T-helper 2 cell treated with Interferon-gamma antibody and Interleukin-4, amounts not matched to agents 100 ng/mL and 5 ng/mL, for 36 hours (primary cell): ENCODE measurements around the gene MCF2L. TPM values are rescaled to one million over a fixed set of nuclear protein-coding genes. Genes with fewer than 3 reads are reported as not detected.

Experiments used
- intact Hi-C: fragments of 100-400 bp; cut with micrococcal nuclease; formaldehyde crosslinking; loops from one replicate; pipeline ENCODE4 v1.15.1; 2023
- total RNA-seq: library from RNA; stranded (reverse); gene quantifications from 2 replicates; pipeline ENCODE4 v1.2.3, GENCODE V29; 2022

Gene MCF2L
- total RNA-seq, 1 donor from 2014 or later = 0.14 TPM

DNA sequence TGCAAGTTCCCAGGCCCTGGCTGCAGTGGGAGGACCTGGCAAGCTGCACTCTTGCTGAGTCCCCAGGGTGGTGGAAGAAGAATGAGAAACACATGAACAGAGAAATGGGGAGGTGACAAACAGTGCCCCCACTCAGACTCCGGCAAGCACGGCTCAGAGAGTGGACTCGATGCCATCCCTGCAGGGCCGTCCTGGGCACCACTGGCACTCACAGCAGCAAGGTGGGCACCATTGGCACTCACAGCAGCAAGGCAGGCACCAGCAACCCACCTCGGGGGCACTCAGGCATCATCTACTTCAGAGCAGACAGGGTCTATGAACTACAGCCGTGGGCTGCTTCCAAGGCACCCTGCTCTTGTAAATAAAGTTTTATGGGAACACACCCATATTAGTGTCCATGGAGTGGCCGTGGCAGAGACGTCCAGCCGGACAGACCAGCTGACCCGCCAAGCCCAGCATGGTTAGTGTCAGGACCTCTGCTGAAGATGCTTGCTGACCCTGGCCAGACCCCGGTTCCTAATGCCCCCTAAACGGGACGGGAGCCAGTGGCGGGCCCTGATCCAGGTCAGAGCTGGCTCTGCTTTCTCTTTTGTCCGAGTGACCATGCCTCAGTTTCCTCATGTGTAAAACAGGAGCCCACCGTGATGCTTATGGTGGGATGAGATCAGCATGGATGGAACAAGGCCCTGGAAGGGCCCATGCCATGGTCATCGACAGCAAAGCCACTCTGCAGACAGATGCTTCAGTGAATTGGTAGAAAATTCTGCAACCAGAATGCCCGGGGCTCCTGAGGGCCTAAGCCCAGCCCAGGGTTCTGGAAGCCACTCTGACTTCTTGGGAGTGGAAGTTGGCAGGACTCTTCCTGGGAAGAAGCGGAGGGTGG, 151.5 kb downstream of the MCF2L start:
- intact Hi-C loops = no loop called here

DNA sequence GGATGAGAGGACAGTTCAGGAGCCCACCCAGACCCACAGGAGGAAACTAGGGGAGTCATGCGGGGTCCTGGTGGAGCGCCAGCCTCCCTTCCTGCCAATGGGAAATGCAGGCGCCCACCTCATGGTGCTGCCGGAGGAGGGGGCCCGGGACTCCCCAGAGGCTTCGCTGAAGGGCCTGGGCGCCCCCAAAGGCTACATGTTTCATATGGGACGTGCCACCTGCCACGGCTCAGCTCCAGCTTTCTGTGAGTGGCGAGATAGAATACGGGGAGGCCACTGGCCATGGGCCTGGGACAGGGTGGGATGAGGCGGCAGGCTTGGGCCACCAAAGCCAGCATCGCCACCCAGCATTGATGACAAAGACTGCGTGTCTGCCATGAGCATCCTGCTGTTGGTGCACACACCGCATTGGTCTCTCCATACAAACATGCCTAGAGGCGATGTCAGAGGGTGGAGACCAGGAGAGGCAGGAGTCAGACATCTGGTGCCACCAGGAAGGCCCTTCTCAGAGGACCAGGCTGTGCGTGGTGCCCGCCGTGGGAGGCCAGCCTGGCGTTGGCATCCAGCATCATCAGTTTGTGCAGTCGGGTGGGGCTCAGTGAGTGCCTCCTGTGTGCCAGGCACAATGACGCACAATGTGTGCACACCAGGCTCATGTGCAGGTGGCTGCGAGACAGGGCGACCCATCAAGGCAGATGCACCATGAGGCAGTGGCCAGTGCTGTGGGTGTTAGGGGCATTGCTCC, 152.3 kb downstream of the MCF2L start:
- intact Hi-C loops = no loop called here

- intact Hi-C loops = no loop called here
These were observed 153.0 kb downstream of the MCF2L start for GRCh38 chr13:113121928-113122471.

DNA sequence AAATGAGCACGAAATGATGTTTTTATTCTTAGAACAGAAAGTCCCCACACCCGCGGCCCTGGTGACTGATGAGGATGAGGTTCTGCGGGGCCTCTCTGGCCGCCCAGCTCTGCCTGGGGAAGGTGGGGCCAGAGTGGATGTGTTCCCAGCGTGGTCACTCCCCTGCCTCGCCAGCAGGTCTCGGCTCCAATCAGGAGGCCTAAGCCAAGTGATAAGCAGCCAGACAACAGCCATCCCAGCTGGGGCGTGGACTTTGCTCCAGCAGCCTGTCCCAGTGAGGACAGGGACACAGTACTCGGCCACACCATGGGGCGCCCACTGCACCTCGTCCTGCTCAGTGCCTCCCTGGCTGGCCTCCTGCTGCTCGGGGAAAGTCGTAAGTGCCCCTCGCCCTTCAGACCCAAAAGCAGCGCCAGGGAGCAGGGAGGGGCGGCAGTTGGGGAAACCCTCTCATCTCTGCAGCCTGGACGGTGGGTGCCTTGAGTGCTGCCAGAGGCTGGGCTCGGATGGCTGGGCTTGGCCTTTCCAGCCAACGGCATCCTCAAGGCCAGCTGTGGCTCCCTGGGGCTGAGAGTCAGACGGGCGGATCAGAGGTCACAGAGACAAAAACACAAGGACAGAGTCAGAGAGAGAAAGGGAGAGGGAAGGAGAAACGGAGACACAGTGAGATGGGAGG, 153.7 kb downstream of the MCF2L start, which contains the start of gene F10:
Gene F10 (plus strand): TSS at position 250 of the 676 bp plus-strand sequence. CDS start 57 bp downstream, at position 307.
- intact Hi-C loops = no loop called here

DNA sequence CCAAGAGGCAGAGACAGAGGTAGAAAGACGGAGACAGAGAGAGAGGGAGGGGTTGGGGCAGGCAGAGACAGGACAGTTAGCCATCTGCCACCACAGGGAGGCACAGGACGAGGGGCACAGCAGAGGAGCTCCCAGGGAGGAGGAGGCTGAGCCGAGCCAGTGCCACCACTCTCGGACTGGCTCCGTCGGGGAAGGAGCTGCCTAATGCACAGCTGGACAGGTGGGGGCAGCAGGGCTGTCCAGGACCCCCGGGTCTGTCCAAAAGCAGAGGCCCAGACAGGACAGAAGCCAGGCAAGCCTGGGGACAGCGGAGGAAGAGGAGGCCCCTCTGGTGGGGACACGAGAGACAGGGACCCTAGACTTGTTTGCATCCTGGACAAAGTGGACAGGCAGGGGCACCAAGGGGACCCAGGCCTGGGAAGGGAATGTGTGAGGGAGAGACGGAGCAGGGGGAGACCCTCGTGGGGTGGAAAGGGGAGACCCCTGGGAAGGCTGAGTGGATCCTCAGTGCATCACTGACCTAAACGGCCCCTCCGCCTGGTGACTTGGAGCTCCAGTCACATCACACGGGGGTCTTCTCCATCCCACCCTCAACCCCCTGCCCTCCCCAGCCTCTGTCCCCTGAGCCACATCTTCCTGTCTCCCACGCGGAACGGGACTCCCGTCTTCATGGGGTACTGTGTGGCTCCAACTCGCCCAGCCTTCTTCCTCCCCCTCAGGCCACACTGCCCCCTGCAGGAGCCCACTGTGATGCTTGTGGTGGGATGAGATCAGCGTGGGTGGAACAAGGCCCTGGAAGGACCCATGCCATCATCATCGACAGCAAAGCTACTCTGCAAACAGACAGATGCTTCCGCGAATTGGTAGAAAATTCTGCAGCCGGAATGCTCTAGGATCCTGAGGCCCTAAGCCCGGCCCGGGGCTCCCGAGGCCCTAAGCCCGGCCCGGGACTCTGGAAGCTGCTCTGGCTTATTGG, 154.5 kb downstream of the MCF2L start:
- intact Hi-C loops = no loop called here

- intact Hi-C loops = no loop called here
These were observed 155.4 kb downstream of the MCF2L start for GRCh38 chr13:113124211-113124970.

- intact Hi-C loops = no loop called here
These were observed 156.7 kb downstream of the MCF2L start for GRCh38 chr13:113125506-113126264.

DNA sequence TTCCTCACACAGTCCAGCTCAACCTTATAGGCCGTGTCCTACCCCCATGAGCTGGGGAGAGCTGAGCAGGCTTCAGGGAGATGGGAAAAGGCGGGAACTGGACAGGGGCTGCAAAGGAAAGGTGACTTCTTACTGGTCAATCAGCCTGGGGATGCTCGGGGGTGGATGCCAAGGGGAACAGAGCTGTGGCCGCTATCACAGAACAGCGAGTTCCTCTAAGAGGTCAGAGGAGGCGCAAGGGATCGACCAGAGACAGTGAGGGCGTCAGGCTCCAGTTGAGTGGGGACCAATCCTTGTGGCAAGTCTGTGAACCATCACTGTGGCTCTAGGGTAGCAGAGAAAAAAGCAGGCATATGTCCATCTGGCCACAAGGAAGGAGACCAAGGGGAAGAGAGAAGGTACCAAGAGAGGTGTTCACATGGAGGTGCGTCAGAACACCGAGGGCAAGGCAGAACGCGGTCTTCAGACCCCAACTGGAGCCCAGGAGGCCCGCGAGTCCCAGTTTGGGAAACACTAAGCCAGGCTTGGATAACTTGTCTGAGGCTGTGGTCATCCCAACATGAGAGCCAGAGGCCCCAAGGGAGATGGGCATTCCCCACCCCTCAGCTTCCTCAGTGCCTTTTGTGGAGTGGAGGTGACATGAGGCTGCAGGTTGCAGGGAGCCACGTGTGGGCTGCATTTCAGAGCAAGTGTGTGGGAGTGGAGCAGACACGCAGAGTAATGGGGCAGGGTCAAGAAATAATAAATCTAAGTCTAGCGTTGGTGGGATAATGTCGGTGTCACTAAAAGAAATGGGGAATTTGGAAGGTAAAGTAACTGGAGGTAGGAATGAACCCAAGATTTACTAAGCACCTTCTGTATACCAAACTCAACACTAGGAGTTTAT, 157.5 kb downstream of the MCF2L start:
- intact Hi-C loops = no loop called here

DNA sequence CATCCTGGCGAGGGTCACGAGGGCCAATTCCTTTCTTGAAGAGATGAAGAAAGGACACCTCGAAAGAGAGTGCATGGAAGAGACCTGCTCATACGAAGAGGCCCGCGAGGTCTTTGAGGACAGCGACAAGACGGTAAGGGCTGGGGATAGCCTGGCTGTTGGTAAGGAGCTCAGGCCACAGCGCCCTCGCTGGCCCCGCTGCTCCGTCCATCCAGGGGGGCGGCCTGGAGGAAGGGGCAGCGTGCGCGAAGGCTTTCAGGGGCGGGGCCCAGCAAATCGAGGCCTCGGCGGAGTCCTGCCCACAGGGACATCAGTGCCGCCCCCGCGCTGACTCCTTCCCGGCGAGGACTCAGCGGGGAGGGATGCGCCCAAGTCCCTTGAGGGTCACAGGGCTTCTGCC, 160.5 kb downstream of the MCF2L start:
- intact Hi-C loops = no loop called here

- intact Hi-C loops = loop anchor here (2.0 kb wide), 1 partner anchor 23 kb away; no protein-coding TSS in a partner anchor
These were observed 161.1 kb downstream of the MCF2L start for GRCh38 chr13:113129921-113130750.

- intact Hi-C loops = no loop called here
These were observed 166.3 kb downstream of the MCF2L start for GRCh38 chr13:113135281-113135760.

DNA sequence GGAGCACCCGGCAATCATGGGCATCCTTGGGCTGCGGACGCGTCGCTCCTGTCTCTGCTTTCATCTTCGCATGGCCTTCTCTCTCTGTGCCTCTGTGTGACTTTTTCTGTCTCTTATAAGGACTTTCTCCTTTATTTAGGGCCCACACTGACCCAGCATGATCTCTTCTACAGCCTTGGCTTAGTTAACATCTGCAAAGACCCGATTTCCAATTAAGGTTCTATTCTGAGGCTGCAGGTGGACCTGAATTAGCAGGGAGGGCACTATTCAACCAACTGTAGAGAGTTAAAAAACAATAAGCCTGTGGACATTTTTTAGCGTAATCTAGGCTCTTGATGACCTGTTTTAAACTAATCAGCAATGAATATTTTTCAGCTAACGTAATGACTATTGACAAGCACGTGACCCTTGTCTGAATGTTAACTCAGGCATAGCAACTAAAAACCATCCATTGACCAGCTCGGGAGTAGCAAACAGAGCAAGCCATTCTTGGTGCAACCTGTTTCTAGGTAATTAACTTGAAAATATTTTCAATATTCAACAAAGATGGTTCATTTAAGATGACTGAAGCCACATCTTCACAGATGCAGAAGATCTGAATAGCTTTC, 168.8 kb downstream of the MCF2L start:
- intact Hi-C loops = no loop called here

DNA sequence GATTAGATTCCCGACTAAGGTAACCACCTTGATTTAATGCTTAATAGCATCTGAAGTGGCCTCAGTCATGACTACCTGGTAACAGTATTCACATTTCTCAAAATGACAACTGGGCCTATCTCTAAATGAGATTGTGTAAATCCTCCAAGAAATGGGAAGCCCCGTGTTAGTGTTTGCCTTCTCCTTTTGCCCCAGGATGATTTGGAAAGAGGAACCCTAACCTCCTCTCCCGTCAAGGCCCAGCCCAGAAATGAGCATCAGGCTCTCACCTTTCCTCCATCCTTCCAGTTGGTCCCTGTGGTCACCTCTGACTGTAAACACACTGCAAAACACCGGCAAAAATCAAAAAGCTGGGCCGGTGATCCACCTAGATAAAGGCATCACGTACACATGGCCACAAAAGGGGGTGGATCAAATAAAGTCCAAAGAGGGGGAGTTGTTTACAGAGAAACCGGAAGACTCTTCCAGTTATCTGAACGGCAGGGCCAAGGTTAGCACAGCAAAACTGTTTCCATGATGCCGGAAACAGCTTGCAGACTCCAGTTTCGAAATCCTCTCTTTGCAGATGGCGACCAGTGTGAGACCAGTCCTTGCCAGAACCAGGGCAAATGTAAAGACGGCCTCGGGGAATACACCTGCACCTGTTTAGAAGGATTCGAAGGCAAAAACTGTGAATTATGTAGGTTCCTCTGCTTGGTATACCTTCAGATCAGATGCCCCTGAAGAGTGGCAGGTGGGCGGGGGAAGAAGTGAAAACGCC, 170.0 kb downstream of the MCF2L start:
- intact Hi-C loops = no loop called here

DNA sequence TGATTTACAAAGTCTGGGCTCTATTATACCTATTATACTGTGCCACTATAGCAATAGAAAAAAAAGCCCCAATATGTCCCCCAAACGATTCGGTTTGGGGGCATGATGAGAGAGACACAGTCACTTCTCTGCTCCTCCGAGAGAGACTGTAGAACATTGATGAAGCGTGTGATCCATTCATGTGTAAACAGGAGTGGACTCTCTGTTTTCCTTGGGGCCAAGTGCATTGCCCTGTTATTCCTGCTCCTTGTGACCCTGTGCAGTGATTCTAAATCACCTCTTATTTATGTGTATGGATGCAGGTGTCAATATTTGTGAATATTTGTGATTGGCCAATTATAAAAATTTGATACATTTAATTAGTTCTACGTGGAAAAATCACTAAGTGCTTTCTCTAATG, 170.6 kb downstream of the MCF2L start:
- intact Hi-C loops = no loop called here
